PC-9 (cell line): Measurements from ENCODE around the gene TSPAN14. TPM values are rescaled to one million over a fixed set of nuclear protein-coding genes. Genes with fewer than 3 reads are reported as not detected.

Experiments
- BruUV-seq: library from RNA; stranded (reverse); fragments of 400-500 nt; replicated peaks from 2 replicates; lab custom pipeline; 2021; lab: Mats Ljungman, UMichigan
- CTCF ChIA-PET: fragments of 300-600 bp; sonication (Branson Sonifier 250); formaldehyde crosslinking; loops from one replicate; lab custom pipeline; 2022; ENCODE audit warnings: antibody characterized with exemption; lab: Charles Lee
- POLR2A ChIA-PET: fragments of 300-600 bp; sonication (Branson Sonifier 250); formaldehyde crosslinking; loops from one replicate; lab custom pipeline; 2022; ENCODE audit warnings: antibody characterized with exemption; ENCODE audit not compliant: unreplicated experiment; lab: Charles Lee
- DNase-seq, 2 experiments: peaks; one replicate each; pipeline versions ENCODE4 v3.0.0 to v3.0.0-alpha.2; 2015 to 2022; ENCODE audit warnings: mixed read lengths in 1 of 2
- H2AFZ ChIP-seq: fragments of 200-600 bp; sonication (generic); 2 replicates; pipeline ENCODE4 v1.8.1; 2017; ENCODE audit warnings: antibody characterized with exemption
- H3F3A ChIP-seq: fragments of 200-600 bp; sonication (generic); 2 replicates; pipeline ENCODE4 v1.8.1; 2017; ENCODE audit warnings: antibody characterized with exemption, mild to moderate bottlenecking, low read depth; ENCODE audit not compliant: insufficient read depth
- H3K27ac ChIP-seq: fragments of 200-600 bp; sonication (generic); 2 replicates; pipeline ENCODE4 v1.6.1; 2016; ENCODE audit warnings: mixed run types
- H3K27me3 ChIP-seq: fragments of 200-600 bp; sonication (generic); 2 replicates; pipeline ENCODE4 v1.6.1; 2016; ENCODE audit warnings: low read depth, mixed run types; ENCODE audit not compliant: insufficient read depth
- H3K36me3 ChIP-seq: fragments of 200-600 bp; sonication (generic); 2 replicates; pipeline ENCODE4 v1.6.1; 2016; ENCODE audit warnings: low read depth, mixed run types
- H3K4me1 ChIP-seq: fragments of 200-600 bp; sonication (generic); replicated peaks from 2 replicates; pipeline ENCODE4 v1.6.1; 2016; ENCODE audit warnings: mixed run types; ENCODE audit not compliant: insufficient read depth
- H3K4me2 ChIP-seq: fragments of 200-600 bp; sonication (generic); 2 replicates; pipeline ENCODE4 v1.6.1; 2017; ENCODE audit warnings: mixed run types
- H3K4me3 ChIP-seq: fragments of 200-600 bp; sonication (generic); 2 replicates; pipeline ENCODE4 v1.6.1; 2016; ENCODE audit warnings: mixed run types
- H3K79me2 ChIP-seq: fragments of 200-600 bp; sonication (generic); 2 replicates; pipeline ENCODE4 v1.6.1; 2017; ENCODE audit warnings: low read depth, mixed run types
- H3K9me2 ChIP-seq: fragments of 200-600 bp; sonication (generic); 2 replicates; pipeline ENCODE4 v1.8.1; 2017; ENCODE audit warnings: mild to moderate bottlenecking; ENCODE audit not compliant: insufficient read depth
- H3K9me3 ChIP-seq: fragments of 200-600 bp; sonication (generic); 2 replicates; pipeline ENCODE4 v1.8.1; 2016; ENCODE audit warnings: low read depth; ENCODE audit not compliant: insufficient read depth
- H4K20me1 ChIP-seq: fragments of 200-600 bp; sonication (generic); 2 replicates; pipeline ENCODE4 v1.8.1; 2017; ENCODE audit not compliant: insufficient read depth
- EZH2 ChIP-seq: fragments of 200-600 bp; sonication (generic); IDR thresholded peaks from 2 replicates; pipeline ENCODE4 v1.8.0; 2017; ENCODE audit warnings: antibody characterized with exemption, low read depth
- intact Hi-C: fragments of 100-400 bp; cut with micrococcal nuclease; formaldehyde crosslinking; loops from one replicate; pipeline ENCODE4 v1.10.0; 2022; ENCODE audit not compliant: unreplicated experiment
- total RNA-seq: library from RNA; stranded (reverse); gene quantifications from 2 replicates; pipeline ENCODE4 v1.2.3, GENCODE V29; 2021
- TF ChIP-seq, protein P1 (sequence below): fragments of 200-600 bp; sonication (generic); conservative IDR thresholded peaks from 2 replicates; pipeline ENCODE4 v1.6.1; 2017; ENCODE audit warnings: mixed run types, antibody characterized with exemption, mild to moderate bottlenecking, moderate library complexity

The TSPAN14 gene
- total RNA-seq, 1 experiment from 2014 or later, result 135 TPM

DNA sequence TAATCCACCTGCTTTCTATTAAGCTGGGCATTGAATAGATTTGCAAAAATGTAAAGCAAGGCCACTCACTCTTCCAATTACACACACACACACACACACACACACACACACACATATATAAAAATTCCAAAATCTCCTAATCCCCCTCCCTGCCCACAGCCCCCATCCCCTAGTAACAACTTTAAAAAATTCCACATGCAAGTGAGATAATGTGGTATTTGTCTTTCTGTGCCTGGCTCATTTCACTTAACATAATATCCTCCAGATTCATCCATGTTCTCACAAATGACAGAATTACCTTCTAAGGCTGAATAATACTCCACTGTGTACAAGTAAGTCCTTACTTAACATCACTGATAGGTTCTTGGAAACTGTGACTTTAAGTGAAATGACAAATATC lies 107.8 kb downstream of the TSPAN14 start:
- H2AFZ ChIP-seq, result no peak overlapping the region
- CTCF ChIA-PET, result no interaction called here
- POLR2A ChIA-PET, result no interaction called here
- H3K36me3 ChIP-seq, result no peaks in the 10 kb centered on the region
- H3K4me1 ChIP-seq, result no peaks in the 10 kb centered on the region
- no peaks in the 10 kb centered on the region for H3K9me3 ChIP-seq
- H3K4me3 ChIP-seq, result no peak overlapping the region
- H3K27ac ChIP-seq, result no peak overlapping the region
- intact Hi-C loops, result no loop called here
- BruUV-seq, result no TSS peak
- H3F3A ChIP-seq, result no peaks in the 10 kb centered on the region
- TF ChIP-seq, protein P1, sequence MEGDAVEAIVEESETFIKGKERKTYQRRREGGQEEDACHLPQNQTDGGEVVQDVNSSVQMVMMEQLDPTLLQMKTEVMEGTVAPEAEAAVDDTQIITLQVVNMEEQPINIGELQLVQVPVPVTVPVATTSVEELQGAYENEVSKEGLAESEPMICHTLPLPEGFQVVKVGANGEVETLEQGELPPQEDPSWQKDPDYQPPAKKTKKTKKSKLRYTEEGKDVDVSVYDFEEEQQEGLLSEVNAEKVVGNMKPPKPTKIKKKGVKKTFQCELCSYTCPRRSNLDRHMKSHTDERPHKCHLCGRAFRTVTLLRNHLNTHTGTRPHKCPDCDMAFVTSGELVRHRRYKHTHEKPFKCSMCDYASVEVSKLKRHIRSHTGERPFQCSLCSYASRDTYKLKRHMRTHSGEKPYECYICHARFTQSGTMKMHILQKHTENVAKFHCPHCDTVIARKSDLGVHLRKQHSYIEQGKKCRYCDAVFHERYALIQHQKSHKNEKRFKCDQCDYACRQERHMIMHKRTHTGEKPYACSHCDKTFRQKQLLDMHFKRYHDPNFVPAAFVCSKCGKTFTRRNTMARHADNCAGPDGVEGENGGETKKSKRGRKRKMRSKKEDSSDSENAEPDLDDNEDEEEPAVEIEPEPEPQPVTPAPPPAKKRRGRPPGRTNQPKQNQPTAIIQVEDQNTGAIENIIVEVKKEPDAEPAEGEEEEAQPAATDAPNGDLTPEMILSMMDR, result no peak
- no peak for TF ChIP-seq EZH2
- no peaks in the 10 kb centered on the region for H4K20me1 ChIP-seq
- no peaks in the 10 kb centered on the region for H3K79me2 ChIP-seq
- no peak for DNase-seq
- no peaks in the 10 kb centered on the region for H3K27me3 ChIP-seq
- no peak overlapping the region for H3K4me2 ChIP-seq
- no peaks in the 10 kb centered on the region; the same call in 1 of the 2 replicates for H3K9me2 ChIP-seq

DNA sequence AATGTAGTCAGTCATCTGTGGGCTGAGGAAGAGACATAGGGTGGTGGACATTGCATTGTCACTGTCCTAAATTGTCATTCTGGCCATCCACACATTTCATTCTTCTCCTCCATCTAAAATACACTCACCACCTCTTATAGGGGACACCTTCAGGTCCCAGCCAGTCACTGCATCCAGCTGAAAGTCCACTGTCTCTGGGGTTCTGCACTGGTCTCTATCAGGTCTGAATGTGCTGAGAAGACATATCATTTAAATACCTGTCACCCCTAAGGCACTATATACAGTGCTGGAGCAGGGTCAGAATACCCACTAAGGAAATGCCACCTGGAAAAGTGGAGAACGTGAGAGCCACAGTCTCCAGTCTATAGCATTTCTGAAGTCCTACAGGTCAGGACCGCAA lies 113.2 kb downstream of the TSPAN14 start:
- Histone ChIP-seq H3K79me2 (no peaks in the 10 kb centered on the region), H3K27ac (no peak overlapping the region), H3K27me3 (peaks cover 17% of the 10 kb centered on the region), H3K9me2 (no peaks in the 10 kb centered on the region), H3K4me1 (no peaks in the 10 kb centered on the region), H3K4me3 (no peak overlapping the region), H2AFZ (no peak overlapping the region), H3K4me2 (no peak overlapping the region), H3K9me3 (no peaks in the 10 kb centered on the region), H3F3A (no peaks in the 10 kb centered on the region), H3K36me3 (no peaks in the 10 kb centered on the region), H4K20me1 (no peaks in the 10 kb centered on the region)
- CTCF ChIA-PET, result interaction anchor here (0.7 kb wide), 1 partner anchor 30 kb away, joined by 3 read pairs; no protein-coding TSS in a partner anchor
- POLR2A ChIA-PET, result no interaction called here
- TF ChIP-seq, protein P1, result no peak; the same call in 1 of the 2 replicates
- no peak for TF ChIP-seq EZH2
- no TSS peak for BruUV-seq
- no peak for DNase-seq
- intact Hi-C loops, result no loop called here

DNA sequence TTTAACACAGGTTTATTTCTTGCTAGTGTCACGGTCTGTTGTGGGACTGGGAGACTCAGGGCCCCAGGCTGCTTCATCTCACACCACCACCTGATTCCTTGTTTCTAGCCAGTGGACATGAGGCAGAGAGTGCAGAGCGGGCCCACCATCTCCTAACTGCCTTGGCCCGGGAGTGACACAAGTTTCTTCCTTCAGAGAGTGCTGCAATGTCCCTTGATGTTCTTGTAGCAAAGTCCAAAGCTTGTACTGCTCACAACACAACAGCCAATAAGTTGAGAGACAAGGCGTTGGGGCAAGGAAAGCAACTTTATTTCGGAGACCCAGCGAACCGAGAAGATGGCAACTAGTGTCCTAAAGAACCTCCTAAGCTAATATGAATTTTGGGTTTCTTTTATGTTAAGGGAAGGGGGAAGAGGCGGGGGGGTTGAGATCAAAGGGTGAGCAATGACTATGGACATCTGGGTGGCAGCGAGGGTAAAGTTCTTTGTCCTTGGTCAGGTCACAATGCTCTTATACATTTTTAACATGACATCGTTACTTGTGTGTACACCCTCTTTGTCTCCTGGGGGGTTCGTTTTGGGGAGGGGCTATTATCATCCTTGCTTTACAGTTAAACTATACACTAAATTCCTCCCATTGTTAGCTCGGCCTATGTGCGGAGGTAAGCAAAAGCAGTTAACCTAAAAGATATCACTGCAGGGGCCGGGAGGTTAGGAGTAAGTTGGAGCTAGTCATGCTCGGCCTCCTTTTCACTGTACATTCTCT lies 115.2 kb downstream of the TSPAN14 start:
- CTCF ChIA-PET, result no interaction called here

More for the DNA sequence above, 115.2 kb downstream of the TSPAN14 start:
- no peak overlapping the region for H3K4me3 ChIP-seq
- intact Hi-C loops, result no loop called here
- BruUV-seq, result no TSS peak
- no peak overlapping the region for H3K27ac ChIP-seq
- no peaks in the 10 kb centered on the region for H4K20me1 ChIP-seq
- no peaks in the 10 kb centered on the region for H3F3A ChIP-seq
- H3K4me2 ChIP-seq, result no peak overlapping the region
- no peaks in the 10 kb centered on the region for H3K36me3 ChIP-seq
- H3K4me1 ChIP-seq, result no peaks in the 10 kb centered on the region
- H3K27me3 ChIP-seq, result peaks cover 17% of the 10 kb centered on the region
- POLR2A ChIA-PET, result no interaction called here
- H3K9me3 ChIP-seq, result no peaks in the 10 kb centered on the region
- DNase-seq, result no peak
- no peaks in the 10 kb centered on the region for H3K79me2 ChIP-seq
- no peaks in the 10 kb centered on the region for H3K9me2 ChIP-seq
- TF ChIP-seq, protein P1, result no peak
- no peak for TF ChIP-seq EZH2
- no peak overlapping the region for H2AFZ ChIP-seq
